HepG2 (cell line): ENCODE measurements around the gene ARHGAP31. TPM values are rescaled to one million over a fixed set of nuclear protein-coding genes. Genes with fewer than 3 reads are reported as not detected.

Experiments
- ATAC-seq: fragments of 200-7000 bp; cut with Tn5 transposase; 3 replicates; pipeline ENCODE4 v1.9.1; 2020; ENCODE audit warnings: mild to moderate bottlenecking, moderate library complexity
- BruUV-seq: library from RNA; stranded (reverse); fragments of 400-500 nt; replicated peaks from 2 replicates; lab custom pipeline; 2021; lab: Mats Ljungman, UMichigan
- CTCF ChIA-PET: fragments of 300-600 bp; formaldehyde crosslinking; extraction: SDS; loops from one replicate; lab custom pipeline; 2021; ENCODE audit warnings: low total read pairs, inconsistent platforms, low intra/inter-chr PET ratio; lab: Yijun Ruan, JAX
- POLR2A ChIA-PET: fragments of 350-600 bp; sonication (Branson Sonifier 250); formaldehyde crosslinking; loops from one replicate; lab custom pipeline; 2020; ENCODE audit warnings: antibody characterized with exemption, inconsistent platforms; lab: Yijun Ruan, JAX
- DNase-seq: peaks from one replicate; pipeline ENCODE4 v3.0.0-alpha.2; 2015; ENCODE audit warnings: low spot score
- FAIRE-seq: peaks from 3 replicates; lab custom pipeline; 2011; peaks lifted over from hg19 to GRCh38; lab: Jason Lieb, UNC
- H2AFZ ChIP-seq: one replicate; pipeline ENCODE4 v1.6.1; 2011; ENCODE audit warnings: low read length, inconsistent platforms
- H3K27ac ChIP-seq: fragments of 300-600 bp; 3 replicates; pipeline ENCODE4 v1.8.0; 2011; ENCODE audit warnings: mixed run types, mild to moderate bottlenecking, mixed read lengths, low read length, inconsistent platforms; ENCODE audit not compliant: insufficient read depth; ENCODE audit errors: extremely low read length
- H3K27me3 ChIP-seq, 2 experiments: fragments of 200-600 bp in 1 of 2; 2 replicates in 1 of 2; 3 replicates in 1 of 2; pipeline versions ENCODE4 v1.6.0 to v1.8.0; 2011; ENCODE audit warnings: low read length in 2 of 2, mild to moderate bottlenecking in 2 of 2, moderate library complexity in 2 of 2, inconsistent platforms in 1 of 2; ENCODE audit not compliant: insufficient read depth in 2 of 2, control insufficient read depth in 1 of 2
- H3K36me3 ChIP-seq, 2 experiments: fragments of 200-600 bp in 1 of 2; replicated peaks in 1 of 2; 2 replicates in 1 of 2; 3 replicates in 1 of 2; pipeline versions ENCODE4 v1.5.1 to v1.8.0; 2011; ENCODE audit warnings: low read length in 2 of 2, inconsistent platforms in 1 of 2; ENCODE audit not compliant: insufficient read depth in 2 of 2, control insufficient read depth in 1 of 2
- H3K4me1 ChIP-seq: 2 replicates; pipeline ENCODE4 v1.5.1; 2012; ENCODE audit warnings: low read length, inconsistent platforms; ENCODE audit not compliant: insufficient read depth
- H3K4me2 ChIP-seq: 2 replicates; pipeline ENCODE4 v1.6.0; 2011; ENCODE audit warnings: low read depth, low read length, inconsistent platforms
- H3K4me3 ChIP-seq, 3 experiments: fragments of 200-600 bp in 1 of 3; sonication (generic), shearing (Covaris generic) in 1 of 3; replicated peaks in 1 of 3; 2 replicates each; pipeline ENCODE4 v1.5.1; 2011 to 2016; ENCODE audit warnings: low read length in 3 of 3, inconsistent platforms in 2 of 3, low read depth in 2 of 3, mild to moderate bottlenecking in 2 of 3, control low read depth in 1 of 3, mixed read lengths in 1 of 3; ENCODE audit not compliant: insufficient read depth in 1 of 3
- H3K79me2 ChIP-seq: one replicate; pipeline ENCODE4 v1.6.1; 2011; ENCODE audit warnings: low read length, inconsistent platforms; ENCODE audit not compliant: insufficient read depth
- H3K9ac ChIP-seq: 2 replicates; pipeline ENCODE4 v1.6.0; 2011; ENCODE audit warnings: mild to moderate bottlenecking, low read depth, low read length, inconsistent platforms; ENCODE audit not compliant: insufficient read depth
- H3K9me3 ChIP-seq: 2 replicates; pipeline ENCODE4 v1.5.1; 2012; ENCODE audit warnings: mild to moderate bottlenecking, low read length
- H4K20me1 ChIP-seq: 2 replicates; pipeline ENCODE4 v1.6.0; 2011; ENCODE audit warnings: inconsistent platforms, mild to moderate bottlenecking, low read length, moderate library complexity; ENCODE audit not compliant: insufficient read depth
- CAMTA2 ChIP-seq: sonication (generic); formaldehyde crosslinking; IDR thresholded peaks from 2 replicates; pipeline ENCODE4 v1.4.0; 2020; ENCODE audit warnings: mild to moderate bottlenecking, missing genetic modification reagents, borderline replicate concordance
- ESRRA ChIP-seq: sonication (generic); formaldehyde crosslinking; IDR thresholded peaks from 2 replicates; pipeline ENCODE4 v1.5.1; 2020; ENCODE audit warnings: mild to moderate bottlenecking, low read depth, missing genetic modification reagents
- ETV6 ChIP-seq: sonication (generic); formaldehyde crosslinking; conservative IDR thresholded peaks from 2 replicates; pipeline ENCODE4 v1.4.0; 2020; ENCODE audit warnings: missing genetic modification reagents
- GPN1 ChIP-seq: sonication (generic); formaldehyde crosslinking; IDR thresholded peaks from 2 replicates; pipeline ENCODE4 v1.5.1; 2020; ENCODE audit warnings: missing genetic modification reagents, borderline replicate concordance
- KDM6A ChIP-seq: IDR thresholded peaks from 2 replicates; pipeline ENCODE4 v1.6.1; 2016; ENCODE audit warnings: low read depth
- KLF16 ChIP-seq, 2 experiments: sonication (generic) in 1 of 2; formaldehyde crosslinking in 1 of 2; IDR thresholded peaks; 2 replicates each; pipeline versions ENCODE4 v1.6.1 to v1.8.0; 2016 to 2023; ENCODE audit warnings: missing genetic modification reagents in 2 of 2, missing compliant biosample characterization in 1 of 2
- NFE2 ChIP-seq: sonication (generic); formaldehyde crosslinking; IDR thresholded peaks from 2 replicates; pipeline ENCODE4 v1.4.0; 2020; ENCODE audit warnings: missing genetic modification reagents
- NFIB ChIP-seq: sonication (generic); formaldehyde crosslinking; IDR thresholded peaks from 2 replicates; pipeline ENCODE4 v1.9.0; 2021; ENCODE audit warnings: missing genetic modification reagents, mild to moderate bottlenecking, borderline replicate concordance
- RFX1 ChIP-seq: fragments of 450-650 bp; IDR thresholded peaks from 2 replicates; pipeline ENCODE4 v1.6.1; 2017
- SAFB2 ChIP-seq: sonication (generic); formaldehyde crosslinking; IDR thresholded peaks from 2 replicates; pipeline ENCODE4 v1.5.1; 2020; ENCODE audit warnings: missing genetic modification reagents, low read depth, mild to moderate bottlenecking, borderline replicate concordance
- SUZ12 ChIP-seq: fragments of 150-350 bp; IDR thresholded peaks from 2 replicates; pipeline ENCODE4 v1.6.1; 2014; ENCODE audit warnings: low read depth, low read length
- ZBTB1 ChIP-seq: sonication (generic); formaldehyde crosslinking; IDR thresholded peaks from 2 replicates; pipeline ENCODE4 v1.4.0; 2020; ENCODE audit warnings: missing genetic modification reagents, borderline replicate concordance
- ZFP1 ChIP-seq: IDR thresholded peaks from 2 replicates; pipeline ENCODE4 v1.6.1; 2016
- ZNF570 ChIP-seq: sonication (generic); formaldehyde crosslinking; IDR thresholded peaks from 2 replicates; pipeline ENCODE4 v1.4.0; 2020; ENCODE audit warnings: mild to moderate bottlenecking, missing genetic modification reagents, borderline replicate concordance
- ZNF713 ChIP-seq: sonication (generic); formaldehyde crosslinking; IDR thresholded peaks from 2 replicates; pipeline ENCODE4 v1.4.0; 2020; ENCODE audit warnings: mild to moderate bottlenecking, missing genetic modification reagents
- ZNF891 ChIP-seq: sonication (generic); formaldehyde crosslinking; IDR thresholded peaks from 2 replicates; pipeline ENCODE4 v1.5.0; 2020; ENCODE audit warnings: mild to moderate bottlenecking, missing genetic modification reagents
- WGBS: methylation state at CpG from one replicate; pipeline ENCODE4 v1.1.6; 2017; ENCODE audit warnings: low lambda C conversion rate; 5-methylcytosine and 5-hydroxymethylcytosine counted together
- in situ Hi-C: cut with HindIII; loops from 2 replicates; pipeline ENCODE4 v1.10.0; 2017; ENCODE audit warnings: low pct_unique_long_range_greater_than_20kb; ENCODE audit not compliant: extremely low pct_ligation_motif_present
- intact Hi-C: fragments of 100-400 bp; cut with micrococcal nuclease; formaldehyde crosslinking; loops from one replicate; pipeline ENCODE4 v1.10.0; 2022; ENCODE audit not compliant: unreplicated experiment
- polyA plus RNA-seq, 8 experiments: library from polyadenylated mRNA; depleted of rRNA in 3 of 8; stranded (reverse) in 7 of 8; unstranded in 1 of 8; fragments of >200 nt; fragmentation: Illumina TruSeq in 4 of 8; extraction: Trizol in 4 of 8; gene quantifications; 2 replicates each; pipeline versions ENCODE4 v1.2.1 to v1.2.3, GENCODE V29; 2011 to 2016; ENCODE audit warnings: low read depth in 4 of 8, missing spikeins in 1 of 8, mixed read lengths in 1 of 8; ENCODE audit not compliant: insufficient read depth in 1 of 8
- total RNA-seq, 5 experiments: library from RNA; depleted of rRNA; stranded (reverse); fragments of >200 nt; fragmentation: Illumina TruSeq; extraction: Trizol; gene quantifications; 2 replicates each; pipeline ENCODE4 v1.2.3, GENCODE V29; 2016; ENCODE audit warnings: low read depth in 1 of 5
- TF ChIP-seq, protein P1 (sequence below): sonication (generic); formaldehyde crosslinking; IDR thresholded peaks from 2 replicates; pipeline ENCODE4 v1.4.0; 2020; ENCODE audit warnings: missing genetic modification reagents, borderline replicate concordance
- TF ChIP-seq, protein P2 (sequence below): sonication (generic); formaldehyde crosslinking; IDR thresholded peaks from 2 replicates; pipeline ENCODE4 v1.8.0; 2022; ENCODE audit warnings: mild to moderate bottlenecking, missing genetic modification reagents, borderline replicate concordance

The ARHGAP31 gene
- total and polyA plus RNA-seq, 2 of the 13 experiments (the other 11 are each of a cell fraction or from before 2014, with no cell fraction given): not detected

DNA sequence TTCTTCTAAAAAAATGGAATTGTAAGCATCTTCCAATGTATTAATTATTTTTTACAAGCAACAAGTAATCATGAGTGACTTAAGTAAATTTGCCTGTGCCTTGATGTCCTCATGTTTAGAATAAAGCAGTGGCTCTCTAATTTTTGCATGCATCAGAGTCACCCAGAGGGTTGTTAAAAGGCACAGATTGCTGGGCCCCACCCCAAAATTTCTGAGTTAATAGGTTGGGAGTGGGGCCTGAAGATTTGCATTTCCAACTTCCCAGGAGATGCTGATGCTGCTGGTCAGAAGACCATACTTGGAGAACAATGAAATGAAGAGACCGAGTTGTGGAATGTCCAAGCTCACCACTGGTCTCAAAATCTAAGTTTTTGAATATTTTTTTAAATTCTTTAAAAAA is 70.2 kb downstream of the ARHGAP31 start:
- Histone ChIP-seq H3K4me1 (no peaks in the 10 kb centered on the region), H3K36me3 (no peaks in the 10 kb centered on the region), H3K27me3 (no peaks in the 10 kb centered on the region), H3K4me2 (no peak overlapping the region), H3K9ac (no peak overlapping the region), H2AFZ (no peak overlapping the region), H3K9me3 (no peaks in the 10 kb centered on the region), H3K4me3 (no peak overlapping the region), H3K27ac (no peak overlapping the region), H3K79me2 (no peaks in the 10 kb centered on the region), H4K20me1 (no peaks in the 10 kb centered on the region)
- 22% methylated on average over 1 of the region's 1 CpG for WGBS
- FAIRE-seq (no peak), DNase-seq (no peak), ATAC-seq (no peak)
- in situ Hi-C loops: no loop called here
- intact Hi-C loops: no loop called here
- ChIA-PET CTCF (no interaction called here), POLR2A (no interaction called here)
- BruUV-seq: no TSS peak
- TF ChIP-seq CAMTA2 (CRISPR knock-in tag) (no peak), KLF16 (CRISPR knock-in tag; IDR thresholded peaks at IDR 0.05) (no peak), ZBTB1 (CRISPR knock-in tag) (no peak), KDM6A (CRISPR knock-in tag) (no peak), ESRRA (CRISPR knock-in tag) (no peak), ZNF713 (no peak), ZNF570 (no peak), NFE2 (CRISPR knock-in tag) (no peak), SAFB2 (no peak), RFX1 (no peak), GPN1 (no peak), ZFP1 (no peak), SUZ12 (no peak), NFIB (no peak), ETV6 (no peak), ZNF891 (no peak)
- TF ChIP-seq, protein P1, sequence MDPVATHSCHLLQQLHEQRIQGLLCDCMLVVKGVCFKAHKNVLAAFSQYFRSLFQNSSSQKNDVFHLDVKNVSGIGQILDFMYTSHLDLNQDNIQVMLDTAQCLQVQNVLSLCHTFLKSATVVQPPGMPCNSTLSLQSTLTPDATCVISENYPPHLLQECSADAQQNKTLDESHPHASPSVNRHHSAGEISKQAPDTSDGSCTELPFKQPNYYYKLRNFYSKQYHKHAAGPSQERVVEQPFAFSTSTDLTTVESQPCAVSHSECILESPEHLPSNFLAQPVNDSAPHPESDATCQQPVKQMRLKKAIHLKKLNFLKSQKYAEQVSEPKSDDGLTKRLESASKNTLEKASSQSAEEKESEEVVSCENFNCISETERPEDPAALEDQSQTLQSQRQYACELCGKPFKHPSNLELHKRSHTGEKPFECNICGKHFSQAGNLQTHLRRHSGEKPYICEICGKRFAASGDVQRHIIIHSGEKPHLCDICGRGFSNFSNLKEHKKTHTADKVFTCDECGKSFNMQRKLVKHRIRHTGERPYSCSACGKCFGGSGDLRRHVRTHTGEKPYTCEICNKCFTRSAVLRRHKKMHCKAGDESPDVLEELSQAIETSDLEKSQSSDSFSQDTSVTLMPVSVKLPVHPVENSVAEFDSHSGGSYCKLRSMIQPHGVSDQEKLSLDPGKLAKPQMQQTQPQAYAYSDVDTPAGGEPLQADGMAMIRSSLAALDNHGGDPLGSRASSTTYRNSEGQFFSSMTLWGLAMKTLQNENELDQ (CRISPR knock-in tag): no peak
- TF ChIP-seq, protein P2, sequence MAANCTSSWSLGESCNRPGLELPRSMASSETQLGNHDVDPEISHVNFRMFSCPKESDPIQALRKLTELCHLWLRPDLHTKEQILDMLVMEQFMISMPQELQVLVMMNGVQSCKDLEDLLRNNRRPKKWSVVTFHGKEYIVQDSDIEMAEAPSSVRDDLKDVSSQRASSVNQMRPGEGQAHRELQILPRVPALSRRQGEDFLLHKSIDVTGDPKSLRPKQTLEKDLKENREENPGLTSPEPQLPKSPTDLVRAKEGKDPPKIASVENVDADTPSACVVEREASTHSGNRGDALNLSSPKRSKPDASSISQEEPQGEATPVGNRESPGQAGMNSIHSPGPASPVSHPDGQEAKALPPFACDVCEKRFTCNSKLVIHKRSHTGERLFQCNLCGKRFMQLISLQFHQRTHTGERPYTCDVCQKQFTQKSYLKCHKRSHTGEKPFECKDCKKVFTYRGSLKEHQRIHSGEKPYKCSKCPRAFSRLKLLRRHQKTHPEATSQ (CRISPR knock-in tag): no peak
